ENCODE measurements around the gene INSC. TPM values are rescaled to one million over a fixed set of nuclear protein-coding genes. Genes with fewer than 3 reads are reported as not detected.

INSC gene
- total and polyA plus RNA-seq, 9 donors = 0.10 to 0.38 (median 0.21) TPM; not detected in 3

DNA sequence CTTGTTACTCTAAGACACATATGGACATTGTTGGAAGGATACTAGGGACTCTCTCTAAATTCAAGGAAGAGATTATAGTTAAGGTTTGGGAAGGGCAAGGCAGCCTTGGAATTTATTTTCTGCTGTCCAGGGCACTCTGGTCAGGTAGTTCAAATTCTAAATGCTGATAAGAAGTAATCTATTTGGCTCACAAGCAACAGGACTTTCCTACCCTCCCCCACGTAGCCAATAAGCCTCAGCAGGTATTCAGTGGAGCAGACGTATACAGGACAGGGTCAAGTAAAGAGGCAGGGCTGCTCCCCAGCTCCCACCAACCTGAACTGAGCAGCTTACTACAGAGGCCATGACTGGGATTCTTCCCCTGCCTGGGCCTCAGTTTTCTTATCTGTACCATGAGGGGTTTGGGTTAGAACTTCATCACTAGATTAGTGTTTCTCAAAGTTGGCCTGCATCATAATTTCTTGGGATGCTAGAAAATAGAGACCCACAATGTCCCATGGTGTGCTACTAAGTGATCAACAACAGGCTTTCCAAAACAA lies 6.1 kb upstream of the INSC start:
- H3K4me3 ChIP-seq = no peak overlapping the region
- no peaks in the 10 kb centered on the region for H3K36me3 ChIP-seq
- intact Hi-C loops (cut with DNase I) = no loop called here
- WGBS, 3 donors = 65 to 86% (median 83%) methylated on average over 2 of the region's 2 CpGs
- no peak overlapping the region for H3K27ac ChIP-seq
- H3K27me3 ChIP-seq = no peaks in the 10 kb centered on the region
- no peaks in the 10 kb centered on the region for H3K4me1 ChIP-seq (ENCODE audit: insufficient read depth)
- H3K9me3 ChIP-seq = no peaks in the 10 kb centered on the region
- DNase-seq = no peak
- TF ChIP-seq EP300 (IDR thresholded peaks at IDR 0.05) (no peak), POLR2A (IDR thresholded peaks at IDR 0.05) (no peak)
- TF ChIP-seq, protein P1, sequence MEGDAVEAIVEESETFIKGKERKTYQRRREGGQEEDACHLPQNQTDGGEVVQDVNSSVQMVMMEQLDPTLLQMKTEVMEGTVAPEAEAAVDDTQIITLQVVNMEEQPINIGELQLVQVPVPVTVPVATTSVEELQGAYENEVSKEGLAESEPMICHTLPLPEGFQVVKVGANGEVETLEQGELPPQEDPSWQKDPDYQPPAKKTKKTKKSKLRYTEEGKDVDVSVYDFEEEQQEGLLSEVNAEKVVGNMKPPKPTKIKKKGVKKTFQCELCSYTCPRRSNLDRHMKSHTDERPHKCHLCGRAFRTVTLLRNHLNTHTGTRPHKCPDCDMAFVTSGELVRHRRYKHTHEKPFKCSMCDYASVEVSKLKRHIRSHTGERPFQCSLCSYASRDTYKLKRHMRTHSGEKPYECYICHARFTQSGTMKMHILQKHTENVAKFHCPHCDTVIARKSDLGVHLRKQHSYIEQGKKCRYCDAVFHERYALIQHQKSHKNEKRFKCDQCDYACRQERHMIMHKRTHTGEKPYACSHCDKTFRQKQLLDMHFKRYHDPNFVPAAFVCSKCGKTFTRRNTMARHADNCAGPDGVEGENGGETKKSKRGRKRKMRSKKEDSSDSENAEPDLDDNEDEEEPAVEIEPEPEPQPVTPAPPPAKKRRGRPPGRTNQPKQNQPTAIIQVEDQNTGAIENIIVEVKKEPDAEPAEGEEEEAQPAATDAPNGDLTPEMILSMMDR (IDR thresholded peaks at IDR 0.05) = no peak

DNA sequence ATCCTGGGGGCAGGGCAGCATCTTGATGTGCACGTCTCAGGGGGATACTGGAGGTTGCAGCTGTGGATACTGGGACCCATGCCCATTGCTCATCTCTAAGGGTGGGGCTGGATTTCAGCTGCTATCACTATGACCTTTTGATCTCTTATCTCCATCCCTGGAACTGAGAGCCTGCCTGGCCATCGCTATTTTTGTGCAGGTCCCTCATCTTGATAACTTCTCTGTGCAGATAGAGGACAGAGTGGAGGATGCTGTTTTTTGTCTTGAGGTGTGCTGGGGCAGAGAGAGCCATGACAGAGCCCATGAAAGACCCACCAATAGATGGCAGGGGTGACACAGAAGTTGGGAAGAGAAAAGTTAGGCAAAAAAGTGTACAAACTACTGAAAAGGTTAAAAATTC lies 5.1 kb upstream of the INSC start:
- no peak overlapping the region for H3K4me3 ChIP-seq
- H3K9me3 ChIP-seq = no peaks in the 10 kb centered on the region
- H3K4me1 ChIP-seq (ENCODE audit: insufficient read depth) = no peaks in the 10 kb centered on the region
- H3K36me3 ChIP-seq = no peaks in the 10 kb centered on the region
- 60 to 72% (median 61%) methylated on average over 2 of the region's 2 CpGs for WGBS, 3 donors
- DNase-seq = no peak
- H3K27me3 ChIP-seq = no peaks in the 10 kb centered on the region
- H3K27ac ChIP-seq = no peak overlapping the region
- TF ChIP-seq POLR2A (IDR thresholded peaks at IDR 0.05) (no peak), EP300 (IDR thresholded peaks at IDR 0.05) (no peak)
- TF ChIP-seq, protein P1 (IDR thresholded peaks at IDR 0.05) = no peak
- intact Hi-C loops (cut with DNase I) = no loop called here

DNA sequence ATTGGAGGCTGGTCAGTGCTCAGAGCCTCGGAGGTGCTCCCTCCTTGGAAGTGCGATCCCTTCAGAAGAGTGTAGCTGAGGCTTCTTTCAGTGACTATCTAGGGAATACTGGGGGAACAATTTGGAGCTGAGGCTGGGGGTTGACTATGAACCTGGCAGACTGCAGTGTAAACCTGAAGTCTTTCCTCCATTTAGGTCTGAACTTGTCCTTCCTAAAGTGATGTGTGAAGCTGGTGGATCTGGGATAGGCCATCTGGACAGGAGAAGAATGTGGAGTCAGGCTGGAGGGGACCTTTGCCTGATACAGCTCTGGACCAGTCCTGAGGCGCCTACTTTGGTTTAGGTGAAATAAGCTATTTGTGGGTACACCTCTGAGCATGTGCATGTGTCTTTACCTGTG lies 3.5 kb upstream of the INSC start:
- Histone ChIP-seq H3K27ac (no peak overlapping the region), H3K36me3 (no peaks in the 10 kb centered on the region), H3K4me3 (no peak overlapping the region), H3K4me1 (ENCODE audit: insufficient read depth) (no peaks in the 10 kb centered on the region), H3K27me3 (no peaks in the 10 kb centered on the region), H3K9me3 (no peaks in the 10 kb centered on the region)
- TF ChIP-seq POLR2A (IDR thresholded peaks at IDR 0.05) (no peak), EP300 (IDR thresholded peaks at IDR 0.05) (no peak)
- TF ChIP-seq, protein P1 (IDR thresholded peaks at IDR 0.05) = no peak
- 82 to 98% (median 93%) methylated on average over 3 of the region's 3 CpGs for WGBS, 3 donors
- intact Hi-C loops (cut with DNase I) = no loop called here
- no peak for DNase-seq

DNA sequence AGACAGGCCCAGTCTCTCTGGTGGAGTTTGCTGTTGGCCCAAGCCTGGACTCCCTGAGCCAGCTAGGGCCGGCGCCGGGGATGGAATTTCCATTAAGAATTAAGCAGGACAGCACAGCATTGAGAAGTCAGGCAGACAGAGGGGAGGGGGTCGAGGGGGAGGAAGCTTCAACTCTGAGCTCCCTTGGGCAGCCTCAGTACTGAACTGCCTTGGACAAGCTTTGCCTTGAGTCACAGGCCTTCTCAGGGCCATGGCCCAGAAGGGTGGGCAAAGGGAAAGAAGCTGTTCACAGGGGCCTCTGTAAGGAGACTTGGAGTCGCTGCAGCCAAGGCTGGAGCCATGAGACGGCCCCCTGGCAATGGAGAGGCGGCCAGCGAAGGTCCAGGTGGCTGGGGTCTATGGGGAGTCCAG lies 2.6 kb upstream of the INSC start:
- no peaks in the 10 kb centered on the region for H3K27me3 ChIP-seq
- no peak for DNase-seq
- TF ChIP-seq POLR2A (IDR thresholded peaks at IDR 0.05) (no peak), EP300 (IDR thresholded peaks at IDR 0.05) (no peak)
- TF ChIP-seq, protein P1 (IDR thresholded peaks at IDR 0.05) = no peak
- intact Hi-C loops (cut with DNase I) = no loop called here
- WGBS, 3 donors = 74 to 77% (median 76%) methylated on average over 8 of the region's 8 CpGs
- no peak overlapping the region for H3K27ac ChIP-seq
- H3K36me3 ChIP-seq = no peaks in the 10 kb centered on the region
- H3K4me3 ChIP-seq = no peak overlapping the region
- no peaks in the 10 kb centered on the region for H3K9me3 ChIP-seq
- no peaks in the 10 kb centered on the region for H3K4me1 ChIP-seq (ENCODE audit: insufficient read depth)

Data from ovary (tissue), 9 donors.